Measurements from ENCODE around the gene MVB12B.

Gene MVB12B

GRCh38 chr9:126377176-126377509, 50.5 kb downstream of the MVB12B start:
- Mint-ChIP-seq H3K9me3 (no peaks in the 10 kb centered on the region), H3K4me1 (peaks cover 12% of the 10 kb centered on the region), H3K4me3 (no peak overlapping the region), H3K27me3 (no peaks in the 10 kb centered on the region), H3K36me3 (no peaks in the 10 kb centered on the region), H3K27ac (no peak overlapping the region)

GRCh38 chr9:126377536-126377935, 50.9 kb downstream of the MVB12B start:
- H3K9me3 Mint-ChIP-seq: no peaks in the 10 kb centered on the region
- H3K27me3 Mint-ChIP-seq: no peaks in the 10 kb centered on the region
- peaks cover 12% of the 10 kb centered on the region for H3K4me1 Mint-ChIP-seq
- H3K36me3 Mint-ChIP-seq: no peaks in the 10 kb centered on the region
- H3K4me3 Mint-ChIP-seq: no peak overlapping the region
- no peak overlapping the region for H3K27ac Mint-ChIP-seq

- H3K4me3 Mint-ChIP-seq: no peak overlapping the region
- H3K27me3 Mint-ChIP-seq: no peaks in the 10 kb centered on the region
- peaks cover 12% of the 10 kb centered on the region for H3K4me1 Mint-ChIP-seq
- no peak overlapping the region for H3K27ac Mint-ChIP-seq
- H3K9me3 Mint-ChIP-seq: no peaks in the 10 kb centered on the region
- H3K36me3 Mint-ChIP-seq: no peaks in the 10 kb centered on the region
Measured at GRCh38 chr9:126378761-126379160, 52.1 kb downstream of the MVB12B start.

GRCh38 chr9:126379661-126380360, 53.2 kb downstream of the MVB12B start:
- Mint-ChIP-seq H3K27me3 (no peaks in the 10 kb centered on the region), H3K36me3 (no peaks in the 10 kb centered on the region), H3K9me3 (no peaks in the 10 kb centered on the region), H3K4me3 (no peak overlapping the region), H3K27ac (no peak overlapping the region), H3K4me1 (peaks cover 12% of the 10 kb centered on the region)

GRCh38 chr9:126380447-126380846, 53.8 kb downstream of the MVB12B start:
- no peaks in the 10 kb centered on the region for H3K9me3 Mint-ChIP-seq
- H3K4me3 Mint-ChIP-seq: no peak overlapping the region
- H3K36me3 Mint-ChIP-seq: no peaks in the 10 kb centered on the region
- peaks cover 7% of the 10 kb centered on the region for H3K4me1 Mint-ChIP-seq
- H3K27ac Mint-ChIP-seq: no peak overlapping the region
- no peaks in the 10 kb centered on the region for H3K27me3 Mint-ChIP-seq

- no peak overlapping the region for H3K27ac Mint-ChIP-seq
Measured at GRCh38 chr9:126381195-126381594, 54.6 kb downstream of the MVB12B start.

GRCh38 chr9:126383406-126384046, 56.9 kb downstream of the MVB12B start:
- Mint-ChIP-seq H3K27me3 (no peaks in the 10 kb centered on the region), H3K9me3 (no peaks in the 10 kb centered on the region), H3K27ac (no peak overlapping the region), H3K36me3 (peaks cover 2% of the 10 kb centered on the region), H3K4me3 (no peak overlapping the region), H3K4me1 (no peaks in the 10 kb centered on the region)

More at GRCh38 chr9:126381195-126381594, 54.6 kb downstream of the MVB12B start:
- no peaks in the 10 kb centered on the region for H3K9me3 Mint-ChIP-seq
- H3K4me3 Mint-ChIP-seq: no peak overlapping the region
- no peaks in the 10 kb centered on the region for H3K36me3 Mint-ChIP-seq
- H3K27me3 Mint-ChIP-seq: no peaks in the 10 kb centered on the region
- H3K4me1 Mint-ChIP-seq: no peaks in the 10 kb centered on the region

GRCh38 chr9:126384926-126385325, 58.3 kb downstream of the MVB12B start:
- Mint-ChIP-seq H3K36me3 (peaks cover 2% of the 10 kb centered on the region), H3K27ac (no peak overlapping the region), H3K4me1 (no peaks in the 10 kb centered on the region), H3K9me3 (no peaks in the 10 kb centered on the region), H3K4me3 (no peak overlapping the region), H3K27me3 (no peaks in the 10 kb centered on the region)

GRCh38 chr9:126386088-126386487, 59.5 kb downstream of the MVB12B start:
- Mint-ChIP-seq H3K36me3 (peaks cover 2% of the 10 kb centered on the region), H3K27me3 (no peaks in the 10 kb centered on the region), H3K4me3 (no peak overlapping the region), H3K9me3 (no peaks in the 10 kb centered on the region), H3K27ac (no peak overlapping the region), H3K4me1 (no peaks in the 10 kb centered on the region)

- Mint-ChIP-seq H3K27ac (no peak overlapping the region), H3K36me3 (peaks cover 2% of the 10 kb centered on the region), H3K4me1 (no peaks in the 10 kb centered on the region), H3K9me3 (no peaks in the 10 kb centered on the region), H3K4me3 (no peak overlapping the region), H3K27me3 (no peaks in the 10 kb centered on the region)
Measured at GRCh38 chr9:126386776-126387175, 60.1 kb downstream of the MVB12B start.

- H3K36me3 Mint-ChIP-seq: peaks cover 3% of the 10 kb centered on the region
- no peaks in the 10 kb centered on the region for H3K27me3 Mint-ChIP-seq
- H3K9me3 Mint-ChIP-seq: no peaks in the 10 kb centered on the region
- H3K4me3 Mint-ChIP-seq: no peak overlapping the region
- H3K27ac Mint-ChIP-seq: no peak overlapping the region
- H3K4me1 Mint-ChIP-seq: no peaks in the 10 kb centered on the region
Measured at GRCh38 chr9:126388964-126389708, 62.5 kb downstream of the MVB12B start.

- Mint-ChIP-seq H3K4me3 (no peak overlapping the region), H3K9me3 (no peaks in the 10 kb centered on the region), H3K4me1 (no peaks in the 10 kb centered on the region), H3K36me3 (peaks cover 3% of the 10 kb centered on the region), H3K27ac (no peak overlapping the region), H3K27me3 (no peaks in the 10 kb centered on the region)
Measured at GRCh38 chr9:126389992-126390391, 63.4 kb downstream of the MVB12B start.

- H3K4me3 Mint-ChIP-seq: no peak overlapping the region
- peaks cover 2% of the 10 kb centered on the region for H3K4me1 Mint-ChIP-seq
- peaks cover 3% of the 10 kb centered on the region for H3K36me3 Mint-ChIP-seq
- H3K9me3 Mint-ChIP-seq: no peaks in the 10 kb centered on the region
- H3K27ac Mint-ChIP-seq: no peak overlapping the region
- no peaks in the 10 kb centered on the region for H3K27me3 Mint-ChIP-seq
Measured at GRCh38 chr9:126390923-126391322, 64.3 kb downstream of the MVB12B start.

- Mint-ChIP-seq H3K36me3 (peaks cover 3% of the 10 kb centered on the region), H3K9me3 (no peaks in the 10 kb centered on the region), H3K4me1 (peaks cover 13% of the 10 kb centered on the region), H3K27me3 (no peaks in the 10 kb centered on the region), H3K4me3 (no peak overlapping the region), H3K27ac (no peak overlapping the region)
Measured at GRCh38 chr9:126391713-126392661, 65.4 kb downstream of the MVB12B start.

GRCh38 chr9:126392662-126393371, 66.2 kb downstream of the MVB12B start:
- no peaks in the 10 kb centered on the region for H3K27me3 Mint-ChIP-seq
- peaks cover 18% of the 10 kb centered on the region for H3K4me1 Mint-ChIP-seq
- H3K27ac Mint-ChIP-seq: no peak overlapping the region
- no peak overlapping the region for H3K4me3 Mint-ChIP-seq
- no peaks in the 10 kb centered on the region for H3K9me3 Mint-ChIP-seq
- peaks cover 1% of the 10 kb centered on the region for H3K36me3 Mint-ChIP-seq
